Pancreas (tissue), 10 donors: Measurements from ENCODE around the gene SELPLG. TPM values are rescaled to one million over a fixed set of nuclear protein-coding genes. Genes with fewer than 3 reads are reported as not detected.

Experiments
- ATAC-seq, 4 donors: fragments of 200-7000 bp; cut with Tn5 transposase; one replicate each; pipeline versions ENCODE4 v1.8.0 to v1.9.1; 2020; ENCODE audit warnings: mild to moderate bottlenecking in 4 of 4, moderate library complexity in 4 of 4
- DNase-seq, 6 donors: peaks; one replicate each; pipeline ENCODE4 v3.0.0-alpha.2; 2020
- FAIRE-seq: peaks from 2 replicates; lab custom pipeline; 2012; peaks lifted over from hg19 to GRCh38; lab: Jason Lieb, UNC
- H3K27ac ChIP-seq, 4 donors: fragments of 200-600 bp; sonication (generic); 1 replicate in 3 of 4; 2 replicates in 1 of 4; pipeline versions ENCODE4 v1.5.0 to v1.8.0; 2020
- H3K27me3 ChIP-seq, 4 donors: fragments of 200-600 bp; one replicate each; pipeline ENCODE4 v1.8.0; 2021
- H3K36me3 ChIP-seq, 3 donors: fragments of 200-600 bp; sonication (generic) in 1 of 3; one replicate each; pipeline versions ENCODE4 v1.5.0 to v1.8.0; 2020 to 2021
- H3K4me1 ChIP-seq, 3 donors: fragments of 200-600 bp; one replicate each; pipeline ENCODE4 v1.8.0; 2021
- H3K4me3 ChIP-seq, 4 donors: fragments of 200-600 bp; sonication (generic) in 2 of 4; one replicate each; pipeline versions ENCODE4 v1.5.0 to v1.8.0; 2020 to 2021
- H3K9me3 ChIP-seq, 4 donors: fragments of 200-600 bp; one replicate each; pipeline ENCODE4 v1.8.0; 2021
- CTCF ChIP-seq, 4 donors: fragments of 200-600 bp; sonication (generic) in 3 of 4; IDR thresholded peaks; one replicate each; pipeline versions ENCODE4 v1.5.0 to v1.8.0; 2021; ENCODE audit warnings: antibody characterized with exemption in 4 of 4
- WGBS, 2 donors: extraction: QIAGEN DNeasy Blood & Tissue Kit; methylation state at CpG; one replicate each; pipeline ENCODE4 v1.1.7; 2013; 5-methylcytosine and 5-hydroxymethylcytosine counted together
- intact Hi-C, 3 donors: fragments of 100-400 bp; cut with DNase I; formaldehyde crosslinking; loops; one replicate each; pipeline versions ENCODE4 v1.11.1 to v1.14.2; 2022
- polyA plus RNA-seq, 2 donors: library from polyadenylated mRNA; stranded (reverse); fragments of 200-250 nt; gene quantifications; one replicate each; pipeline ENCODE4 v1.2.3, GENCODE V29; 2013
- total RNA-seq, 6 donors: library from RNA; stranded (reverse); fragmentation: NEBNext Ultra II Directional in 4 of 6; extraction: Animal tissue kit (Norgen Biotek cat#: 25700) in 4 of 6; gene quantifications; one replicate each; pipeline versions ENCODE4 v1.2.1 to v1.2.4, GENCODE V29; 2021 to 2023
- donor health status: healthy with polysubstance abuse.
- donor health status: DM: no; HTN: no; CAD: no; lungs with moderate emphysema.
- donor health status: DM: no; HTN: no; CAD: no.
- donor health status: control.
- donor health status: control.
- donor health status: Bipolar disorder and iron deficiency.
- donor health status: DM: yes; HTN: yes; CAD: no.
- donor health status: DM: no; HTN: no; CAD: no.
- donor health status: DM: no; HTN: no; CAD: no.
- donor health status: DM: yes; HTN: yes; CAD: no.

The SELPLG gene
- total and polyA plus RNA-seq, 8 donors, result 0.28 to 9.5 (median 1.2) TPM

- Histone ChIP-seq H3K4me3 (no peak overlapping the region), H3K4me1 (no peaks in the 10 kb centered on the region), H3K27me3 (no peaks in the 10 kb centered on the region), H3K36me3 (no peaks in the 10 kb centered on the region), H3K9me3 (no peaks in the 10 kb centered on the region), H3K27ac (no peak overlapping the region)
- intact Hi-C loops, result loop anchor here in 1 of 3 donors (5.0 kb wide), 1 partner anchor 41 kb away; no protein-coding TSS in a partner anchor
- TF ChIP-seq CTCF (IDR thresholded peaks at IDR 0.05), result no peak
- FAIRE-seq (no peak), DNase-seq (peak in 1 of 6 donors; percentile 39), ATAC-seq (no peak)
- WGBS, 2 donors, result 55 to 57% methylated on average over 8 of the region's 8 CpGs
These were observed 20.9 kb downstream of the SELPLG start for GRCh38 chr12:108612788-108613282.

- no peak overlapping the region for H3K4me3 ChIP-seq
- DNase-seq, result no peak
- no peak for FAIRE-seq
- peak in 2 of 4 donors; percentile 11 to 37 for ATAC-seq
- no peaks in the 10 kb centered on the region for H3K4me1 ChIP-seq
- H3K27ac ChIP-seq, result no peak overlapping the region
- intact Hi-C loops, result loop anchor here in 1 of 3 donors (5.0 kb wide), 1 partner anchor 40 kb away; no protein-coding TSS in a partner anchor
- no peaks in the 10 kb centered on the region for H3K9me3 ChIP-seq
- H3K36me3 ChIP-seq, result no peaks in the 10 kb centered on the region
- peak in 1 of 4 donors; percentile 22 for TF ChIP-seq CTCF (IDR thresholded peaks at IDR 0.05)
- no peaks in the 10 kb centered on the region for H3K27me3 ChIP-seq
- WGBS, 2 donors, result 23 to 31% methylated on average over 5 of the region's 5 CpGs
These were observed 21.7 kb downstream of the SELPLG start for GRCh38 chr12:108611884-108612415.

- H3K27me3 ChIP-seq, result no peaks in the 10 kb centered on the region
- no peaks in the 10 kb centered on the region for H3K9me3 ChIP-seq
- no peak for ATAC-seq
- H3K4me1 ChIP-seq, result no peaks in the 10 kb centered on the region
- no peak overlapping the region for H3K27ac ChIP-seq
- DNase-seq, result peak in 1 of 6 donors; percentile 39
- H3K4me3 ChIP-seq, result no peak overlapping the region
- WGBS, 2 donors, result 53 to 63% methylated on average over 15 of the region's 15 CpGs
- FAIRE-seq, result no peak
- H3K36me3 ChIP-seq, result no peaks in the 10 kb centered on the region
- TF ChIP-seq CTCF (IDR thresholded peaks at IDR 0.05), result no peak
- intact Hi-C loops, result loop anchor here in 1 of 3 donors (5.0 kb wide), 1 partner anchor 39 kb away; no protein-coding TSS in a partner anchor
These were observed 22.7 kb downstream of the SELPLG start for GRCh38 chr12:108610856-108611605.

- DNase-seq, result no peak
- no peaks in the 10 kb centered on the region for H3K36me3 ChIP-seq
- H3K27me3 ChIP-seq, result no peaks in the 10 kb centered on the region
- intact Hi-C loops, result loop anchor here in 1 of 3 donors (5.0 kb wide), 1 partner anchor 38 kb away; no protein-coding TSS in a partner anchor
- H3K9me3 ChIP-seq, result no peaks in the 10 kb centered on the region
- WGBS, 2 donors, result 70 to 78% methylated on average over 8 of the region's 8 CpGs
- FAIRE-seq, result no peak
- no peak overlapping the region for H3K27ac ChIP-seq
- no peak for ATAC-seq
- no peak for TF ChIP-seq CTCF (IDR thresholded peaks at IDR 0.05)
- H3K4me1 ChIP-seq, result no peaks in the 10 kb centered on the region
- H3K4me3 ChIP-seq, result no peak overlapping the region
These were observed 23.3 kb downstream of the SELPLG start for GRCh38 chr12:108610336-108610815.
